ENCODE results near the gene SNX10.

GRCh38 chr7:26267601-26268166 lies 24.0 kb upstream of the SNX10 start:
- TF ChIP-seq, protein P1, sequence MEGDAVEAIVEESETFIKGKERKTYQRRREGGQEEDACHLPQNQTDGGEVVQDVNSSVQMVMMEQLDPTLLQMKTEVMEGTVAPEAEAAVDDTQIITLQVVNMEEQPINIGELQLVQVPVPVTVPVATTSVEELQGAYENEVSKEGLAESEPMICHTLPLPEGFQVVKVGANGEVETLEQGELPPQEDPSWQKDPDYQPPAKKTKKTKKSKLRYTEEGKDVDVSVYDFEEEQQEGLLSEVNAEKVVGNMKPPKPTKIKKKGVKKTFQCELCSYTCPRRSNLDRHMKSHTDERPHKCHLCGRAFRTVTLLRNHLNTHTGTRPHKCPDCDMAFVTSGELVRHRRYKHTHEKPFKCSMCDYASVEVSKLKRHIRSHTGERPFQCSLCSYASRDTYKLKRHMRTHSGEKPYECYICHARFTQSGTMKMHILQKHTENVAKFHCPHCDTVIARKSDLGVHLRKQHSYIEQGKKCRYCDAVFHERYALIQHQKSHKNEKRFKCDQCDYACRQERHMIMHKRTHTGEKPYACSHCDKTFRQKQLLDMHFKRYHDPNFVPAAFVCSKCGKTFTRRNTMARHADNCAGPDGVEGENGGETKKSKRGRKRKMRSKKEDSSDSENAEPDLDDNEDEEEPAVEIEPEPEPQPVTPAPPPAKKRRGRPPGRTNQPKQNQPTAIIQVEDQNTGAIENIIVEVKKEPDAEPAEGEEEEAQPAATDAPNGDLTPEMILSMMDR (IDR thresholded peaks at IDR 0.05) = no peak
- no peak for TF ChIP-seq POLR2A (IDR thresholded peaks at IDR 0.05)
